HCT116 (cell line): Measurements from ENCODE around the gene C15orf62. TPM values are rescaled to one million over a fixed set of nuclear protein-coding genes. Genes with fewer than 3 reads are reported as not detected.

Experiments
- ATAC-seq: fragments of 200-7000 bp; cut with Tn5 transposase; 2 replicates; pipeline ENCODE4 v1.9.1; 2020; ENCODE audit warnings: mild to moderate bottlenecking, moderate library complexity
- BruUV-seq: library from RNA; stranded (reverse); fragments of 400-500 nt; replicated peaks from 2 replicates; lab custom pipeline; 2021; lab: Mats Ljungman, UMichigan
- CTCF ChIA-PET: fragments of 300-600 bp; sonication (Branson Sonifier 250); formaldehyde crosslinking; loops from one replicate; lab custom pipeline; 2021; ENCODE audit warnings: antibody characterized with exemption; lab: Charles Lee
- POLR2A ChIA-PET: fragments of 300-600, 350-600 bp; sonication (Branson Sonifier 250); formaldehyde crosslinking; loops from one replicate; lab custom pipeline; 2021; ENCODE audit warnings: antibody characterized with exemption; lab: Charles Lee
- RAD21 ChIA-PET, 2 experiments: fragments of 300-600 bp; sonication (Branson Sonifier 250); formaldehyde crosslinking; loops; one replicate each; lab custom pipeline; 2023; ENCODE audit warnings: low total read pairs in 2 of 2; ENCODE audit not compliant: uncharacterized antibody in 2 of 2, unreplicated experiment in 2 of 2, low non-redundant PET in 1 of 2; lab: Charles Lee
- DNase-seq: peaks from one replicate; pipeline ENCODE4 v3.0.0-alpha.2; 2010; ENCODE audit warnings: low read depth, low spot score
- H2AFZ ChIP-seq: fragments of 200-600 bp; shearing (Covaris generic), sonication (generic); 2 replicates; pipeline ENCODE4 v1.6.1; 2017; ENCODE audit warnings: low read depth, mixed run types, mixed read lengths, antibody characterized with exemption, low read length; ENCODE audit not compliant: poor library complexity, severe bottlenecking
- H3K27ac ChIP-seq: 2 replicates; pipeline ENCODE4 v1.5.1; 2012; ENCODE audit warnings: low read depth, low read length
- H3K27me3 ChIP-seq: fragments of 200-600 bp; sonication (generic); 2 replicates; pipeline ENCODE4 v1.6.1; 2016; ENCODE audit warnings: mixed run types, low read length, mixed read lengths; ENCODE audit not compliant: insufficient read depth
- H3K36me3 ChIP-seq, 2 experiments: fragments of 200-500 bp in 1 of 2; fragments of 200-600 bp in 1 of 2; sonication (Bioruptor generic) in 1 of 2; sonication (generic) in 1 of 2; 2 replicates each; pipeline versions ENCODE4 v1.5.1 to v1.6.1; 2014 to 2016; ENCODE audit warnings: low read length in 2 of 2, inconsistent platforms in 1 of 2, mixed read lengths in 1 of 2, mixed run types in 1 of 2; ENCODE audit not compliant: insufficient read depth in 2 of 2, control insufficient read depth in 1 of 2
- H3K4me1 ChIP-seq, 2 experiments: fragments of 200-600 bp in 1 of 2; sonication (generic) in 1 of 2; 2 replicates each; pipeline versions ENCODE4 v1.5.1 to v1.6.1; 2012 to 2017; ENCODE audit warnings: low read length in 2 of 2, inconsistent platforms in 1 of 2, mild to moderate bottlenecking in 1 of 2, mixed read lengths in 1 of 2, mixed run types in 1 of 2, moderate library complexity in 1 of 2; ENCODE audit not compliant: insufficient read depth in 2 of 2, control insufficient read depth in 1 of 2
- H3K4me2 ChIP-seq: fragments of 200-600 bp; sonication (generic); 2 replicates; pipeline ENCODE4 v1.6.1; 2017; ENCODE audit warnings: mixed run types, low read length, mixed read lengths
- H3K4me3 ChIP-seq, 2 experiments: fragments of 200-600 bp in 1 of 2; sonication (generic) in 1 of 2; replicated peaks in 1 of 2; 2 replicates each; pipeline ENCODE4 v1.5.1; 2011 to 2016; ENCODE audit warnings: low read length in 2 of 2, control low read depth in 1 of 2, low read depth in 1 of 2, mild to moderate bottlenecking in 1 of 2, mixed read lengths in 1 of 2, mixed run types in 1 of 2
- H3K79me2 ChIP-seq: fragments of 200-600 bp; sonication (generic); 2 replicates; pipeline ENCODE4 v1.6.1; 2017; ENCODE audit warnings: mild to moderate bottlenecking, mixed run types, low read length, moderate library complexity, mixed read lengths; ENCODE audit not compliant: insufficient read depth
- H3K9ac ChIP-seq: fragments of 200-600 bp; sonication (generic); 2 replicates; pipeline ENCODE4 v1.6.1; 2016; ENCODE audit warnings: low read length, mixed read lengths
- H3K9me2 ChIP-seq: fragments of 200-600 bp; sonication (generic), shearing (Covaris generic); 2 replicates; pipeline ENCODE4 v1.6.1; 2017; ENCODE audit warnings: mixed run types, mild to moderate bottlenecking, moderate library complexity; ENCODE audit not compliant: insufficient read depth
- H3K9me3 ChIP-seq, 2 experiments: fragments of 200-500 bp in 1 of 2; fragments of 200-600 bp in 1 of 2; sonication (Bioruptor generic) in 1 of 2; sonication (generic) in 1 of 2; 2 replicates each; pipeline ENCODE4 v1.6.1; 2014 to 2017; ENCODE audit warnings: low read length in 2 of 2, mixed read lengths in 2 of 2, inconsistent platforms in 1 of 2, low read depth in 1 of 2, mild to moderate bottlenecking in 1 of 2, mixed run types in 1 of 2, moderate library complexity in 1 of 2; ENCODE audit not compliant: control insufficient read depth in 1 of 2, insufficient read depth in 1 of 2
- H4K20me1 ChIP-seq: fragments of 200-600 bp; sonication (generic), shearing (Covaris generic); 2 replicates; pipeline ENCODE4 v1.6.1; 2017; ENCODE audit warnings: mixed run types, mild to moderate bottlenecking, moderate library complexity; ENCODE audit not compliant: insufficient read depth
- CBX3 ChIP-seq: IDR thresholded peaks from 2 replicates; pipeline ENCODE4 v1.6.1; 2012; ENCODE audit warnings: low read depth
- EGR1 ChIP-seq: IDR thresholded peaks from 2 replicates; pipeline ENCODE4 v1.6.1; 2012; ENCODE audit warnings: low read depth
- EZH2 ChIP-seq: fragments of 200-600 bp; sonication (generic); IDR thresholded peaks from 2 replicates; pipeline ENCODE4 v1.6.1; 2017; ENCODE audit warnings: antibody characterized with exemption, mixed run types
- EZH2phosphoT487 ChIP-seq: fragments of 200-600 bp; IDR thresholded peaks from 2 replicates; pipeline ENCODE4 v1.6.1; 2018; ENCODE audit warnings: antibody characterized with exemption, borderline replicate concordance
- FOSL1 ChIP-seq: IDR thresholded peaks from 2 replicates; pipeline ENCODE4 v1.6.1; 2012; ENCODE audit warnings: low read depth
- JUND ChIP-seq: IDR thresholded peaks from 2 replicates; pipeline ENCODE4 v1.6.1; 2012
- POLR2A ChIP-seq: IDR thresholded peaks from 2 replicates; pipeline ENCODE4 v1.7.0; 2011; ENCODE audit warnings: borderline replicate concordance; ENCODE audit not compliant: insufficient read depth, insufficient read length; ENCODE audit errors: extremely low read depth
- POLR2AphosphoS5 ChIP-seq: IDR thresholded peaks from 2 replicates; pipeline ENCODE4 v1.6.1; 2011; ENCODE audit warnings: mild to moderate bottlenecking, low read depth, low read length, moderate library complexity
- RAD21 ChIP-seq: IDR thresholded peaks from 2 replicates; pipeline ENCODE4 v1.6.1; 2012; ENCODE audit warnings: low read depth, mild to moderate bottlenecking
- SIN3A ChIP-seq: IDR thresholded peaks from 2 replicates; pipeline ENCODE4 v1.6.1; 2012; ENCODE audit warnings: low read depth
- SP1 ChIP-seq: IDR thresholded peaks from 2 replicates; pipeline ENCODE4 v1.6.1; 2012; ENCODE audit warnings: low read depth
- SRF ChIP-seq: IDR thresholded peaks from 2 replicates; pipeline ENCODE4 v1.6.1; 2012; ENCODE audit warnings: low read depth
- YY1 ChIP-seq: IDR thresholded peaks from 2 replicates; pipeline ENCODE4 v1.6.1; 2011; ENCODE audit warnings: low read length, low read depth, moderate library complexity, mild to moderate bottlenecking; ENCODE audit not compliant: insufficient replicate concordance; ENCODE audit errors: extremely low read depth
- intact Hi-C: fragments of 100-400 bp; cut with micrococcal nuclease; formaldehyde crosslinking; loops from 2 replicates; pipeline ENCODE4 v1.10.0; 2022
- total RNA-seq: library from RNA; stranded (reverse); gene quantifications from one replicate; pipeline ENCODE4 v1.2.1, GENCODE V29; 2021; ENCODE audit not compliant: unreplicated experiment
- TF ChIP-seq, protein P1 (sequence below): IDR thresholded peaks from 2 replicates; pipeline ENCODE4 v1.6.1; 2012
- TF ChIP-seq, protein P2 (sequence below), 3 experiments: fragments of 200-600 bp in 1 of 3; sonication (generic) in 1 of 3; IDR thresholded peaks in 2 of 3; conservative IDR thresholded peaks in 1 of 3; 2 replicates each; pipeline ENCODE4 v1.5.1; 2012 to 2017; ENCODE audit warnings: low read depth in 2 of 3, low read length in 2 of 3, antibody characterized with exemption in 1 of 3, borderline replicate concordance in 1 of 3, control low read depth in 1 of 3, mild to moderate bottlenecking in 1 of 3, mixed read lengths in 1 of 3, mixed run types in 1 of 3, moderate library complexity in 1 of 3; ENCODE audit not compliant: insufficient read depth in 1 of 3

C15orf62 gene
- total RNA-seq, 1 experiment from 2014 or later, result 0.10 TPM

DNA sequence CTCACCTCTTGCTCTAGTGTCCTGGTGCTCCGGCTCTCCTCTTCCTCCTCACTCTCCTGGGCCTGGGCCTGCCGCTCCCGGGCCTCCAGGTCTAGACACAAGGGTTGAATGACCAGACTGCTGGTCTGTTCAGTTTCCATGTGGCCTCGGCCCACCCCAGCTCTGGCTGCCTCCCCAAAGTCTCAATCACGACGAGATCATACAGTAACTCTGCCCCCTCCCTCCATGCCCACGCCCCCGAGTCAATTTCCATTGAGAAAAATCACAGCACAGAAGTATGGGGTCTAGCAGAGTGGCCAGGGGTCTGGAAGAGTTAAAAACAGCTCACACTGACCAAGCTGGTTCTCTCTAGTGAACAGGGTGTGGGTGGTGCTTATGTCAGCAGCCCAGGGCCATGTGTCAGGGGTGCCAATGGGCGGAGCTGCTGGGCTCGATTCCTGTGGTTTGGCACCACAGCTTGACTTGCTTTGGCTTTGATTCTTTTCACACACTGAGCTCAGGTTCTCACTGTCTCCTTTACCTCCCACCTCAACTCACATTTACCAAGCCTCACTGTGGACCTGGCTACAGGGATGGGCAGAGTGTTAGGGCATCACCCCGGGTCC, 6.9 kb downstream of the C15orf62 start:
- ChIA-PET CTCF (interaction anchor here (1.0 to 1.1 kb wide), 2 partner anchors 116 to 154 kb away, joined by 3 to 5 read pairs; no protein-coding TSS in a partner anchor), POLR2A (interaction anchor here (2.1 kb wide), 1 partner anchor 11 kb away, joined by 5 read pairs; no protein-coding TSS in a partner anchor), RAD21 (interaction anchor here in 1 of 2 experiments (1.3 kb wide), 1 partner anchor 30 kb away, joined by 3 read pairs; no protein-coding TSS in a partner anchor)
- BruUV-seq, result no TSS peak
- Histone ChIP-seq H3K79me2 (no peaks in the 10 kb centered on the region), H4K20me1 (no peaks in the 10 kb centered on the region), H3K27ac (peak overlapping the region; percentile 2; the same call in 1 of the 2 replicates), H3K36me3 (peaks cover 10 to 22% of the 10 kb centered on the region in 2 experiments; a peak in 3 of 4 replicates), H3K27me3 (no peaks in the 10 kb centered on the region), H3K4me2 (peak overlapping the region; percentile 27), H3K9me3 (no peaks in the 10 kb centered on the region), H3K9me2 (no peaks in the 10 kb centered on the region), H3K4me1 (peaks cover 6 to 12% of the 10 kb centered on the region in 2 experiments), H2AFZ (no peak overlapping the region), H3K4me3 (no peak overlapping the region), H3K9ac (peak overlapping the region; percentile 13; the same call in 1 of the 2 replicates)
- TF ChIP-seq, protein P1, sequence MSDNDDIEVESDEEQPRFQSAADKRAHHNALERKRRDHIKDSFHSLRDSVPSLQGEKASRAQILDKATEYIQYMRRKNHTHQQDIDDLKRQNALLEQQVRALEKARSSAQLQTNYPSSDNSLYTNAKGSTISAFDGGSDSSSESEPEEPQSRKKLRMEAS, result peak; percentile 58
- no peak for TF ChIP-seq EZH2
- ATAC-seq (peak; percentile 91), DNase-seq (no peak)
- intact Hi-C loops, result no loop called here

DNA sequence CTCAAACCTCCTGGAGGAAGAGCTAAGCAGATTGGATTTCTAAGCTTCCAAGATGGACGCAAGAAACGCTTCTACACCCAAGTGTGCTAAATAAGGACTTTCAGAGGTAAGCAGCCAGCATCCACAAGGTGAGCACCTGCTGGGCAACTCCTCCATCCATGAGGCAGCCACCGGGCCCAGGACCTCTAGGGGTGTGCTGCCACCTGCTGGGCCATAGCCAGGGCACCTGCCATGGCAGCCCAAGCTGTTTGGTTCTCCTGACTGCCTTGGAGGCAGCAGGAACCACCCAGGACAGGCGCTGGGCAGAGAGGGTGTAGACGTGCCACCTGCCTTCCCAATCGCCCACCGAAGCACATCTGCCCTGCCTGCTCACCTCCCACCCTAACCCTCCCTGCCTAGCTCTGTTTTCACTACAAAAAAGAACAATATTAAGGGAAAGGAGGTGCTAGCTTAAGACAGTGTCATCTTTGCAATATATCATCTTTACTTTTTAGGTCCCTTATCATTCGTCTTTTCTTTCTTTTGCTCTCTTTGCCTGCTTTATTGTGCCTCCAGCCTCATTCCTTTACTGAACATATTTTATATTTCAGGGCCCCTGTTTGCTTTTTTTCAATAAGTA, 12.9 kb downstream of the C15orf62 start:
- H3K9ac ChIP-seq, result no peak overlapping the region
- no peak overlapping the region for H3K4me2 ChIP-seq
- ATAC-seq (peak; percentile 79), DNase-seq (peak; percentile 68)
- peaks cover 6 to 13% of the 10 kb centered on the region in 2 experiments; a peak in 3 of 4 replicates for H3K36me3 ChIP-seq
- no TSS peak for BruUV-seq
- no peaks in the 10 kb centered on the region for H3K9me2 ChIP-seq
- no peak overlapping the region for H2AFZ ChIP-seq
- ChIA-PET CTCF (interaction anchor here (0.8 to 1.7 kb wide), 21 partner anchors 10 to 263 kb away, joined by 3 to 12 read pairs (median 4); partner anchors contain the start of genes CCDC32, GCHFR, RPUSD2 and SPINT1), RAD21 (interaction anchor here in 1 of 2 experiments (0.6 to 1.2 kb wide), 3 partner anchors 36 to 263 kb away, joined by 3 to 4 read pairs (median 4); partner anchors contain the start of gene VPS18), POLR2A (interaction anchor here (0.6 to 1.0 kb wide), 4 partner anchors 88 to 193 kb away, joined by 3 read pairs; partner anchors contain the start of genes RAD51 and VPS18)
- H3K4me3 ChIP-seq, result no peak overlapping the region
- H3K79me2 ChIP-seq, result peaks cover 13% of the 10 kb centered on the region; the same call in 1 of the 2 replicates
- H3K27ac ChIP-seq, result no peak overlapping the region
- H3K4me1 ChIP-seq, result peaks cover 31 to 46% of the 10 kb centered on the region in 2 experiments
- no peaks in the 10 kb centered on the region for H3K9me3 ChIP-seq
- intact Hi-C loops, result loop anchor here (1.0 to 10.0 kb wide), 6 partner anchors 36 to 264 kb away; partner anchors contain the start of gene KNL1
- H4K20me1 ChIP-seq, result peaks cover 8% of the 10 kb centered on the region; the same call in 1 of the 2 replicates
- H3K27me3 ChIP-seq, result no peaks in the 10 kb centered on the region
- TF ChIP-seq, protein P1, result peak; percentile 37
- no peak for TF ChIP-seq POLR2A
- TF ChIP-seq JUND, result no peak
- TF ChIP-seq SRF, result no peak
- no peak for TF ChIP-seq EZH2phosphoT487
- no peak for TF ChIP-seq FOSL1
- TF ChIP-seq YY1, result peak; percentile 34
- TF ChIP-seq SP1, result no peak
- peak; percentile 95 for TF ChIP-seq RAD21
- TF ChIP-seq SIN3A, result no peak
- no peak for TF ChIP-seq CBX3
- TF ChIP-seq EGR1, result no peak
- TF ChIP-seq POLR2AphosphoS5, result no peak
- TF ChIP-seq EZH2, result no peak
- TF ChIP-seq, protein P2, sequence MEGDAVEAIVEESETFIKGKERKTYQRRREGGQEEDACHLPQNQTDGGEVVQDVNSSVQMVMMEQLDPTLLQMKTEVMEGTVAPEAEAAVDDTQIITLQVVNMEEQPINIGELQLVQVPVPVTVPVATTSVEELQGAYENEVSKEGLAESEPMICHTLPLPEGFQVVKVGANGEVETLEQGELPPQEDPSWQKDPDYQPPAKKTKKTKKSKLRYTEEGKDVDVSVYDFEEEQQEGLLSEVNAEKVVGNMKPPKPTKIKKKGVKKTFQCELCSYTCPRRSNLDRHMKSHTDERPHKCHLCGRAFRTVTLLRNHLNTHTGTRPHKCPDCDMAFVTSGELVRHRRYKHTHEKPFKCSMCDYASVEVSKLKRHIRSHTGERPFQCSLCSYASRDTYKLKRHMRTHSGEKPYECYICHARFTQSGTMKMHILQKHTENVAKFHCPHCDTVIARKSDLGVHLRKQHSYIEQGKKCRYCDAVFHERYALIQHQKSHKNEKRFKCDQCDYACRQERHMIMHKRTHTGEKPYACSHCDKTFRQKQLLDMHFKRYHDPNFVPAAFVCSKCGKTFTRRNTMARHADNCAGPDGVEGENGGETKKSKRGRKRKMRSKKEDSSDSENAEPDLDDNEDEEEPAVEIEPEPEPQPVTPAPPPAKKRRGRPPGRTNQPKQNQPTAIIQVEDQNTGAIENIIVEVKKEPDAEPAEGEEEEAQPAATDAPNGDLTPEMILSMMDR (IDR thresholded peaks at IDR 0.05 in 2 of 3, conservative IDR thresholded peaks at IDR 0.05 in 1 of 3; ENCODE audit: borderline replicate concordance in 1 of 3, insufficient read depth in 1 of 3, low read depth in 2 of 3, low read length in 2 of 3), result peak; percentile 88 to 95 (median 92)
